Gastroesophageal sphincter (tissue), 4 donors: ENCODE data around the gene ETS1. TPM values are rescaled to one million over a fixed set of nuclear protein-coding genes. Genes with fewer than 3 reads are reported as not detected.
"Not testable (repeated sequence)": the region's sequence is repeated elsewhere in the genome, so short reads cannot be mapped to it uniquely, and the experiment has no call there.

ENCODE experiments used
- ATAC-seq: fragments of 150-250 bp; one replicate; pipeline ENCODE4 v1.9.1; 2016; ENCODE audit warnings: mild to moderate bottlenecking, moderate library complexity
- H3K27ac ChIP-seq, 4 donors: fragments of 200-600 bp; sonication (generic) in 3 of 4; 1 replicate in 3 of 4; 2 replicates in 1 of 4; pipeline ENCODE4 v1.5.1; 2016 to 2019
- H3K27me3 ChIP-seq: fragments of 200-600 bp; sonication (generic); one replicate; pipeline ENCODE4 v1.5.1; 2019
- H3K36me3 ChIP-seq, 2 donors: fragments of 200-600 bp; sonication (generic); one replicate each; pipeline ENCODE4 v1.5.1; 2019; ENCODE audit warnings: control low read depth in 1 of 2
- H3K4me1 ChIP-seq, 3 donors: fragments of 200-600 bp; sonication (generic); 1 replicate in 2 of 3; 2 replicates in 1 of 3; pipeline ENCODE4 v1.5.1; 2016 to 2019; ENCODE audit warnings: control low read depth in 2 of 3
- H3K4me3 ChIP-seq, 2 donors: fragments of 200-600 bp; sonication (generic); one replicate each; pipeline ENCODE4 v1.5.1; 2019; ENCODE audit warnings: mild to moderate bottlenecking in 1 of 2, moderate library complexity in 1 of 2
- H3K9me3 ChIP-seq, 3 donors: fragments of 200-600 bp; sonication (generic); one replicate each; pipeline ENCODE4 v1.5.1; 2017 to 2019; ENCODE audit warnings: control low read depth in 2 of 3
- CTCF ChIP-seq, 4 experiments: fragments of 200-600 bp in 2 of 4; fragments of 450-650 bp in 2 of 4; sonication (generic) in 1 of 4; IDR thresholded peaks; one replicate each; pipeline ENCODE4 v1.5.1; 2017 to 2019; ENCODE audit warnings: antibody characterized with exemption in 4 of 4, mild to moderate bottlenecking in 2 of 4, moderate library complexity in 2 of 4
- EP300 ChIP-seq: sonication (generic); formaldehyde crosslinking; IDR thresholded peaks from one replicate; pipeline ENCODE4 v1.6.1; 2017; ENCODE audit warnings: antibody characterized with exemption, mild to moderate bottlenecking
- POLR2A ChIP-seq, 2 donors: fragments of 450-650 bp; IDR thresholded peaks; one replicate each; pipeline ENCODE4 v1.6.1; 2017; ENCODE audit warnings: antibody characterized with exemption in 2 of 2, mild to moderate bottlenecking in 2 of 2, moderate library complexity in 1 of 2
- POLR2AphosphoS5 ChIP-seq: sonication (generic); formaldehyde crosslinking; IDR thresholded peaks from one replicate; pipeline ENCODE4 v1.6.1; 2017; ENCODE audit warnings: antibody characterized with exemption
- WGBS, 2 donors: methylation state at CpG; one replicate each; pipeline ENCODE4 v1.1.5; 2018; ENCODE audit warnings: low coverage in 1 of 2; 5-methylcytosine and 5-hydroxymethylcytosine counted together
- total RNA-seq, 4 donors: library from RNA; depleted of rRNA; stranded (reverse); fragments of >200 nt; gene quantifications; one replicate each; pipeline ENCODE4 v1.1.0, GENCODE V29; 2016

The ETS1 gene
- total RNA-seq, 4 donors from 2014 or later, result 32.2 to 65.2 (median 51.0) TPM

- TF ChIP-seq POLR2A (IDR thresholded peaks at IDR 0.05) (no peak), POLR2AphosphoS5 (peak; percentile 5), EP300 (no peak), CTCF (IDR thresholded peaks at IDR 0.05) (no peak)
- peaks cover 0 to 6% of the 10 kb centered on the region in 2 donors for H3K36me3 ChIP-seq
- H3K27ac ChIP-seq, result peak overlapping the region in 3 of 4 donors; percentile 22 to 66 (median 62)
- ATAC-seq, result peak; percentile 49
- WGBS, 2 donors, result 45% methylated on average over 2 to 3 of the region's 26 CpGs
- H3K9me3 ChIP-seq, result no peaks in the 10 kb centered on the region
- peak overlapping the region in 1 of 2 donors; percentile 28 for H3K4me3 ChIP-seq
- H3K27me3 ChIP-seq, result no peaks in the 10 kb centered on the region
- peaks cover 8 to 29% (median 12%) of the 10 kb centered on the region in 3 donors for H3K4me1 ChIP-seq
These were observed 135.5 kb downstream of the ETS1 start for GRCh38 chr11:128451652-128452470.

GRCh38 chr11:128450882-128451651, 136.3 kb downstream of the ETS1 start:
- 78% methylated on average over 19 to 20 of the region's 21 CpGs for WGBS, 2 donors

DNA sequence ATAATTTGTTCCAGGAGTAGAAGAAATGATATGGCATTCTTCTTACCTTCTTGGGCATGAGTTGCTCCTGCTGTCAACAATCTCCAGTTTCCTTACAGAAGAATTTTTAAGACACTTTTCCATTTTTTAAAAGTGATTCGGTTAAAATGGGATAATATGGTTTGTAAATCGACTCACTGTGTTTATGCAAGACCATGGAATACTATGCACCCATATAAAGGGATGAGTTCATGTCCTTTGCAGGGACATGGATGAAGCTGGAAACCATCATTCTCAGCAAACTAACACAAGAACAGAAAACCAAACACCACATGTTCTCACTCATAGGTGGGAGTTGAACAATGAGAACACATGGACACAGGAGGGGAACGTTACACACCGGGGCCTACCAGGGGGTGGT, 136.9 kb downstream of the ETS1 start:
- 75 to 85% methylated on average over 4 of the region's 4 CpGs for WGBS, 2 donors
- H3K9me3 ChIP-seq, H3K27ac ChIP-seq, H3K36me3 ChIP-seq, H3K4me3 ChIP-seq, H3K27me3 ChIP-seq, ATAC-seq: not testable (repeated sequence)
- peaks cover 8 to 29% (median 12%) of the 10 kb centered on the region in 3 donors for H3K4me1 ChIP-seq

More at GRCh38 chr11:128450882-128451651, 136.3 kb downstream of the ETS1 start:
- TF ChIP-seq CTCF (IDR thresholded peaks at IDR 0.05) (no peak), POLR2A (IDR thresholded peaks at IDR 0.05) (no peak)
- no peaks in the 10 kb centered on the region for H3K36me3 ChIP-seq
- peak overlapping the region in 3 of 4 donors; percentile 26 to 66 (median 62) for H3K27ac ChIP-seq
- H3K4me1 ChIP-seq, result peaks cover 8 to 29% (median 12%) of the 10 kb centered on the region in 3 donors
- H3K9me3 ChIP-seq, result no peaks in the 10 kb centered on the region
- H3K4me3 ChIP-seq, result peak overlapping the region in 1 of 2 donors; percentile 28
- H3K27me3 ChIP-seq, result no peaks in the 10 kb centered on the region
- ATAC-seq, result no peak

- ATAC-seq, result no peak
- no peak overlapping the region for H3K4me3 ChIP-seq
- WGBS, 2 donors, result 83 to 90% methylated on average over 2 of the region's 3 CpGs
- H3K27me3 ChIP-seq, result no peaks in the 10 kb centered on the region
- H3K9me3 ChIP-seq, result no peaks in the 10 kb centered on the region
- H3K4me1 ChIP-seq, result peaks cover 8 to 29% (median 12%) of the 10 kb centered on the region in 3 donors
- no peak overlapping the region for H3K27ac ChIP-seq
- TF ChIP-seq POLR2A (IDR thresholded peaks at IDR 0.05), result no peak
- no peaks in the 10 kb centered on the region for H3K36me3 ChIP-seq
These were observed 138.2 kb downstream of the ETS1 start for GRCh38 chr11:128448981-128449713.

- Histone ChIP-seq H3K27ac (no peak overlapping the region), H3K9me3 (no peaks in the 10 kb centered on the region), H3K27me3 (no peaks in the 10 kb centered on the region), H3K36me3 (no peaks in the 10 kb centered on the region), H3K4me3 (no peak overlapping the region), H3K4me1 (peaks cover 4 to 23% (median 7%) of the 10 kb centered on the region in 3 donors)
- no peak for TF ChIP-seq EP300
- TF ChIP-seq POLR2AphosphoS5, result no peak
- no peak for TF ChIP-seq CTCF (IDR thresholded peaks at IDR 0.05)
- no peak for TF ChIP-seq POLR2A (IDR thresholded peaks at IDR 0.05)
- ATAC-seq, result no peak
- 83 to 89% methylated on average over 4 to 7 of the region's 7 CpGs for WGBS, 2 donors
These were observed 139.0 kb downstream of the ETS1 start for GRCh38 chr11:128448200-128448886.
